ENCODE measurements around the gene GUCA2B. TPM values are rescaled to one million over a fixed set of nuclear protein-coding genes. Genes with fewer than 3 reads are reported as not detected.

Gene GUCA2B
- total RNA-seq, 6 experiments from 2014 or later: 1.8 to 3.3 (median 2.7) TPM; not detected in 2

- no peaks in the 10 kb centered on the region for H3K4me1 ChIP-seq
- TF ChIP-seq POLR2A (IDR thresholded peaks at IDR 0.05): no peak
- TF ChIP-seq CTCF (IDR thresholded peaks at IDR 0.05): no peak
- no peaks in the 10 kb centered on the region for H3K9me3 ChIP-seq
- WGBS (ENCODE audit: insufficient coverage, low coverage, low lambda C conversion rate, missing lambda C conversion rate): 71% methylated on average over 5 of the region's 10 CpGs
- H3K27me3 ChIP-seq: no peaks in the 10 kb centered on the region
- DNase-seq (no peak), ATAC-seq (no peak)
- H3K27ac ChIP-seq: no peak overlapping the region
- intact Hi-C loops (cut with DNase I): no loop called here
- no peaks in the 10 kb centered on the region for H3K36me3 ChIP-seq
- H3K4me3 ChIP-seq: no peak overlapping the region
Measured at GRCh38 chr1:42133809-42134526, 19.2 kb upstream of the GUCA2B start.

GRCh38 chr1:42135426-42135825, 17.8 kb upstream of the GUCA2B start:
- no peaks in the 10 kb centered on the region for H3K27me3 ChIP-seq
- TF ChIP-seq POLR2A (IDR thresholded peaks at IDR 0.05) (no peak), CTCF (IDR thresholded peaks at IDR 0.05) (no peak)
- H3K27ac ChIP-seq: no peak overlapping the region
- H3K4me3 ChIP-seq: no peak overlapping the region
- intact Hi-C loops (cut with DNase I): no loop called here
- no peaks in the 10 kb centered on the region for H3K9me3 ChIP-seq
- DNase-seq (no peak), ATAC-seq (no peak)
- no peaks in the 10 kb centered on the region for H3K36me3 ChIP-seq
- 16% methylated on average over 3 of the region's 3 CpGs for WGBS (ENCODE audit: insufficient coverage, low coverage, low lambda C conversion rate, missing lambda C conversion rate)
- no peaks in the 10 kb centered on the region for H3K4me1 ChIP-seq

DNA sequence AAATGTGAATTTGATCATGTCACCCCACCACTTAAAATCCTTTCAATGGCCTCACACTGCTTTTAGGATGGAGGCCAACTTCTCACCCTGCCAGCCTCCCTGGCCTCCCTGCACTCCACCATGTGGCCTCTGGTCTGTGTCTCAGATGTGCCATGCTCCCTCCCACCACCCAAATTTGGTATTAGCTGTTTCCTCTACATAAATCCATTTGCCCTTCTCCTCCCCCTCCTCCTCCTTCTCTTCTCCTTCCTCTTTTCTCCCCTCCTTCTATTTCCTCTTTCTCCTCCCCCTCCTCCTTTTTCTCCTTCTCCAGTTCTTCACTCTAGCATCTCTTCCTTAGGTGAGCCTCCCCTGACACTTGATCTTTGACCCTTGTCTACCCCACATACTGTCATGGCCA, 16.7 kb upstream of the GUCA2B start:
- no peak overlapping the region for H3K4me3 ChIP-seq

GRCh38 chr1:42137766-42138165, 15.4 kb upstream of the GUCA2B start:
- DNase-seq (no peak), ATAC-seq (no peak)
- H3K9me3 ChIP-seq: no peaks in the 10 kb centered on the region
- intact Hi-C loops (cut with DNase I): no loop called here
- WGBS (ENCODE audit: insufficient coverage, low coverage, low lambda C conversion rate, missing lambda C conversion rate): 53% methylated on average over 4 of the region's 10 CpGs
- no peak overlapping the region for H3K27ac ChIP-seq
- no peaks in the 10 kb centered on the region for H3K27me3 ChIP-seq
- no peaks in the 10 kb centered on the region for H3K36me3 ChIP-seq
- no peaks in the 10 kb centered on the region for H3K4me1 ChIP-seq
- TF ChIP-seq POLR2A (IDR thresholded peaks at IDR 0.05): no peak
- TF ChIP-seq CTCF (IDR thresholded peaks at IDR 0.05): no peak
- no peak overlapping the region for H3K4me3 ChIP-seq

More for the DNA sequence above, 16.7 kb upstream of the GUCA2B start:
- no peak overlapping the region for H3K27ac ChIP-seq
- H3K9me3 ChIP-seq: no peaks in the 10 kb centered on the region
- TF ChIP-seq CTCF (IDR thresholded peaks at IDR 0.05): no peak
- no peak for TF ChIP-seq POLR2A (IDR thresholded peaks at IDR 0.05)
- DNase-seq (no peak), ATAC-seq (no peak)
- H3K4me1 ChIP-seq: no peaks in the 10 kb centered on the region
- intact Hi-C loops (cut with DNase I): no loop called here
- H3K27me3 ChIP-seq: no peaks in the 10 kb centered on the region
- H3K36me3 ChIP-seq: no peaks in the 10 kb centered on the region

DNA sequence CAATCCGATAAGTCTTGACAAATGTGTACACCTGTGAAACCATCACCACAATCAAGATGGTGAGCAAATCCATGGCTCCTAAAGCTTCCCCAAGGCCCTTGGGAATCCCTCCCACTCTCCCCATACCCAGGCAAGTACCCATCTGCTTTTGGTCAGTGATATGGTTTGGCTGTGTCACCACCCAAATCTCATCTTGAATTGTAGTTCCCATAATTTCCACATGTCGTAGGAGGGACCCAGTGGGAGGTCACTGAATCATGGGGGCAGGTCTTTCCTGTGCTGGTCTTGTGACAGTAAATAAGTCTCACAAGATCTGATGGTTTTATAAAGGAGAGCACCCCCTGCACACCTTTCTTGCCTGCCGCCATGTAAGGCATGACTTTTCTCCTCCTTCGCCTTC, 14.6 kb upstream of the GUCA2B start:
- 100% methylated on average over 1 of the region's 4 CpGs for whole genome bisulfite sequencing (ENCODE audit: insufficient coverage, low coverage, low lambda C conversion rate, missing lambda C conversion rate)
- TF ChIP-seq POLR2A (IDR thresholded peaks at IDR 0.05) (no peak), CTCF (IDR thresholded peaks at IDR 0.05) (no peak)
- Histone ChIP-seq H3K27ac (no peak overlapping the region), H3K4me1 (no peaks in the 10 kb centered on the region), H3K4me3 (no peak overlapping the region), H3K36me3 (no peaks in the 10 kb centered on the region), H3K27me3 (no peaks in the 10 kb centered on the region), H3K9me3 (no peaks in the 10 kb centered on the region)
- intact Hi-C loops (cut with DNase I): no loop called here
- DNase-seq: no peak
- ATAC-seq: no peak

Measured in right lobe of liver (tissue), 6 donors.